Spleen (tissue), 11 donors: ENCODE measurements around the gene SLIT3. TPM values are rescaled to one million over a fixed set of nuclear protein-coding genes. Genes with fewer than 3 reads are reported as not detected.

Experiments used
- DNase-seq: peaks from one replicate; pipeline ENCODE4 v3.0.0-alpha.2; 2020
- H3K27ac ChIP-seq, 8 donors: fragments of 200-600 bp; sonication (generic) in 7 of 8; 1 replicate in 4 of 8; 2 replicates in 4 of 8; pipeline versions ENCODE4 v1.5.0 to v1.8.0; 2016 to 2021; ENCODE audit warnings: inconsistent platforms in 4 of 8, mild to moderate bottlenecking in 4 of 8, moderate library complexity in 1 of 8
- H3K27me3 ChIP-seq, 7 donors: fragments of 200-600 bp; sonication (generic) in 6 of 7; replicated peaks in 1 of 7; 1 replicate in 4 of 7; 2 replicates in 3 of 7; pipeline versions ENCODE4 v1.5.0 to v1.8.0; 2016 to 2021; ENCODE audit warnings: inconsistent platforms in 3 of 7, mild to moderate bottlenecking in 1 of 7
- H3K36me3 ChIP-seq, 6 donors: fragments of 200-600 bp; sonication (generic) in 5 of 6; 1 replicate in 4 of 6; 2 replicates in 2 of 6; pipeline versions ENCODE4 v1.5.0 to v1.8.0; 2016 to 2021; ENCODE audit warnings: inconsistent platforms in 2 of 6
- H3K4me1 ChIP-seq, 6 donors: fragments of 200-600 bp; sonication (generic) in 5 of 6; 1 replicate in 3 of 6; 2 replicates in 3 of 6; pipeline versions ENCODE4 v1.5.0 to v1.8.0; 2016 to 2021; ENCODE audit warnings: inconsistent platforms in 3 of 6
- H3K4me3 ChIP-seq, 8 donors: fragments of 200-600 bp; sonication (generic) in 7 of 8; 1 replicate in 4 of 8; 2 replicates in 4 of 8; pipeline versions ENCODE4 v1.5.0 to v1.8.0; 2016 to 2021; ENCODE audit warnings: inconsistent platforms in 4 of 8, mild to moderate bottlenecking in 4 of 8, moderate library complexity in 2 of 8
- H3K9me3 ChIP-seq, 8 donors: fragments of 200-600 bp; sonication (generic) in 7 of 8; 1 replicate in 4 of 8; 2 replicates in 4 of 8; pipeline versions ENCODE4 v1.5.0 to v1.8.0; 2016 to 2021; ENCODE audit warnings: inconsistent platforms in 4 of 8
- POLR2A ChIP-seq, 3 donors: fragments of 450-650 bp; IDR thresholded peaks; one replicate each; pipeline ENCODE4 v1.5.1; 2017; ENCODE audit warnings: antibody characterized with exemption in 3 of 3, mild to moderate bottlenecking in 1 of 3
- POLR2AphosphoS5 ChIP-seq, 3 donors: sonication (generic); formaldehyde crosslinking; IDR thresholded peaks; one replicate each; pipeline ENCODE4 v1.5.1; 2017; ENCODE audit warnings: antibody characterized with exemption in 3 of 3
- WGBS, 5 donors: extraction: QIAGEN DNeasy Blood & Tissue Kit in 3 of 5; methylation state at CpG; one replicate each; pipeline versions ENCODE4 v1.1.5 to v1.1.7; 2013 to 2018; 5-methylcytosine and 5-hydroxymethylcytosine counted together
- intact Hi-C: fragments of 100-400 bp; cut with DNase I; formaldehyde crosslinking; loops from one replicate; pipeline ENCODE4 v1.15.0; 2023; ENCODE audit warnings: low total_unique reads
- polyA plus RNA-seq, 3 donors: library from polyadenylated mRNA; stranded (reverse); fragments of 200-250 nt; gene quantifications; one replicate each; pipeline ENCODE4 v1.2.1, GENCODE V29; 2013
- total RNA-seq, 7 donors: library from RNA; depleted of rRNA in 3 of 7; stranded (reverse); fragments of >200 nt in 3 of 7; fragmentation: NEBNext Ultra II Directional in 4 of 7; extraction: Animal tissue kit (Norgen Biotek cat#: 25700) in 4 of 7; gene quantifications; one replicate each; pipeline versions ENCODE4 v1.1.0 to v1.2.1, GENCODE V29; 2016 to 2021
- TF ChIP-seq, protein P1 (sequence below), 11 experiments: fragments of 200-600 bp in 7 of 11; fragments of 450-650 bp in 4 of 11; sonication (generic) in 4 of 11; IDR thresholded peaks in 8 of 11; conservative IDR thresholded peaks in 3 of 11; 1 replicate in 7 of 11; 2 replicates in 4 of 11; pipeline versions ENCODE4 v1.4.0 to v1.8.0; 2016 to 2021; ENCODE audit warnings: antibody characterized with exemption in 11 of 11, inconsistent platforms in 4 of 11, mild to moderate bottlenecking in 1 of 11
- donor health status: healthy with polysubstance abuse.
- donor health status: DM: no; HTN: no; CAD: no; lungs with moderate emphysema.
- donor health status: DM: no; HTN: no; CAD: no.
- donor health status: Bipolar disorder and iron deficiency.
- donor health status: healthy.
- donor health status: DM: no; HTN: no; CAD: no.
- donor health status: DM: yes; HTN: yes; CAD: no.

Gene SLIT3
- total and polyA plus RNA-seq, 10 donors, result 0.33 to 54.0 (median 13.2) TPM

DNA sequence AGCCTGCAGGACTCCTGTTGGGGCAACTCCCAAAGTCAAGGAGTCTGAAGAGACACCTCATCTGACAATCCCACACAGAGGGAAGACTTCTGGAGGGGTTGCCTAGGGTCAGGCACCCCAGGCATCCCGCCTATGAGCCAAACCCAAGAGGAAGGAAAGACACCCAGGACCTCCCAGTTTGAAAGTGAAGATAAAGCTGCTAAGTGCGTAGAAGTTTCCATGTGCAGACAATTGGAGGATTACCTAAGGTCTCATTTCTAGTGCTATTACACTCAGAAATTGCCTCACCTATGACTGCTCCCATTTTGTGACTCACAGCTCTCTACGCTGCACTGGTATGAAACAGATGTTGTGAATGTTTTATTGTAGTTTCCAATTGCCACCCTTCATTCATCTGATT is 322.9 kb downstream of the SLIT3 start:
- H3K36me3 ChIP-seq, result no peaks in the 10 kb centered on the region
- no peak for DNase-seq
- H3K27ac ChIP-seq, result no peak overlapping the region
- intact Hi-C loops, result no loop called here
- no peak overlapping the region for H3K4me3 ChIP-seq
- H3K27me3 ChIP-seq, result peaks cover 0 to 10% (median 0%) of the 10 kb centered on the region in 7 donors
- H3K4me1 ChIP-seq, result no peaks in the 10 kb centered on the region
- TF ChIP-seq, protein P1, sequence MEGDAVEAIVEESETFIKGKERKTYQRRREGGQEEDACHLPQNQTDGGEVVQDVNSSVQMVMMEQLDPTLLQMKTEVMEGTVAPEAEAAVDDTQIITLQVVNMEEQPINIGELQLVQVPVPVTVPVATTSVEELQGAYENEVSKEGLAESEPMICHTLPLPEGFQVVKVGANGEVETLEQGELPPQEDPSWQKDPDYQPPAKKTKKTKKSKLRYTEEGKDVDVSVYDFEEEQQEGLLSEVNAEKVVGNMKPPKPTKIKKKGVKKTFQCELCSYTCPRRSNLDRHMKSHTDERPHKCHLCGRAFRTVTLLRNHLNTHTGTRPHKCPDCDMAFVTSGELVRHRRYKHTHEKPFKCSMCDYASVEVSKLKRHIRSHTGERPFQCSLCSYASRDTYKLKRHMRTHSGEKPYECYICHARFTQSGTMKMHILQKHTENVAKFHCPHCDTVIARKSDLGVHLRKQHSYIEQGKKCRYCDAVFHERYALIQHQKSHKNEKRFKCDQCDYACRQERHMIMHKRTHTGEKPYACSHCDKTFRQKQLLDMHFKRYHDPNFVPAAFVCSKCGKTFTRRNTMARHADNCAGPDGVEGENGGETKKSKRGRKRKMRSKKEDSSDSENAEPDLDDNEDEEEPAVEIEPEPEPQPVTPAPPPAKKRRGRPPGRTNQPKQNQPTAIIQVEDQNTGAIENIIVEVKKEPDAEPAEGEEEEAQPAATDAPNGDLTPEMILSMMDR (IDR thresholded peaks at IDR 0.05 in 8 of 11, conservative IDR thresholded peaks at IDR 0.05 in 3 of 11), result no peak
- no peak for TF ChIP-seq POLR2A (IDR thresholded peaks at IDR 0.05)
- TF ChIP-seq POLR2AphosphoS5 (IDR thresholded peaks at IDR 0.05), result no peak
- WGBS, 5 donors, result 76 to 88% (median 88%) methylated on average over 3 of the region's 3 CpGs
- no peaks in the 10 kb centered on the region for H3K9me3 ChIP-seq

DNA sequence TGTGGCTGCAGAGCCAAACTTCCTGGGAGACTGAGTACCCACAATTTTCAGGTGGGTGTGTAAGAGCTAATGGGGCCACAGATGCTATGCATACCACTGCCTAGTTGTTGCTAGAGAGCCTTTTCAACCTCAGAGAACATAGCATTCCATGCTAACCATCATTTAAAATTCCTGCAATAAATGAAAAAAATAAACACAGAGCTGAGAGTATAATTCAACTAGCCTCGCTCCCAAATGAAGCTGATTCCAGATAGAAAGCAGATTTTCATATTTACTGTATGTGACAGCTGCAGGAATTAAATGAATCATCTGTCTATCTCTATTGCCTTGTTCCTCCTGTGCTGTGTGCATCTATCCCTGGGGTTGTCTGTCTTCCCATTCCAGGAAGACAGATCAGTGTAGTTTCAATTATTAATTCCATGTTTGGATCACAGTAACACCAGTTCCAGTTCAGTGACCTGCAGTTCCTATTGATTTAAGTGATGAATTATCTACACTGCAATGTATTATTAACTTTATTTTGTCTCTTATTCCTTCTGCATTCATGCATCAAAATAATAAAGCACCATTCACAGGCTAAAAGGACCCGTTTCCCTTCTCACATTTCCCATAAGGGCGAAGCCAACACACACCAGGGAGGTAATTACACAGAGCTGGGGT is 324.5 kb downstream of the SLIT3 start:
- Histone ChIP-seq H3K36me3 (no peaks in the 10 kb centered on the region), H3K27ac (no peak overlapping the region), H3K9me3 (no peaks in the 10 kb centered on the region), H3K4me1 (no peaks in the 10 kb centered on the region), H3K4me3 (no peak overlapping the region), H3K27me3 (peaks cover 0 to 15% (median 0%) of the 10 kb centered on the region in 7 donors)
- no peak for DNase-seq
- 68 to 89% (median 77%) methylated on average over 3 of the region's 3 CpGs for WGBS, 5 donors
- intact Hi-C loops, result no loop called here
- TF ChIP-seq, protein P1 (IDR thresholded peaks at IDR 0.05 in 8 of 11, conservative IDR thresholded peaks at IDR 0.05 in 3 of 11), result no peak
- TF ChIP-seq POLR2AphosphoS5 (IDR thresholded peaks at IDR 0.05) (no peak), POLR2A (IDR thresholded peaks at IDR 0.05) (no peak)

DNA sequence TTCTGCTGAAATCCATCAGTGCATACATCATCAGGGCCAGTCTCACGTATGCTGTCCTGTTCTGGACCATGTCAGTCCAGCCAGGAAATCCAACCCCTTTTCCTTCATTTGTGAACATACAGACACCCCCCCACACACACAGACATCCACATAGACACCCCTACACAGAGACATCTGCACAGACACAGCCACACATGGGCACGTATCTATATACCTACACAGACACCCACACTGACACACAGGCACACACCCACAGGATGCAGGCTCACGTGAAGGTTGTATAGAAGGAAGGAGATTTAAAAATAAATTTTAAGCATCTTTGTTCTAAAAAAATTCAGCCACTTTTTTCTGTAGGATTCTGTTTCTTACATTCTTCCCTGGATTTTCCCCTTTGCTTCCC is 325.6 kb downstream of the SLIT3 start:
- WGBS, 5 donors, result 53 to 68% (median 66%) methylated on average over 3 of the region's 3 CpGs
- no peak for TF ChIP-seq POLR2A (IDR thresholded peaks at IDR 0.05)
- TF ChIP-seq, protein P1 (IDR thresholded peaks at IDR 0.05 in 8 of 11, conservative IDR thresholded peaks at IDR 0.05 in 3 of 11), result no peak
- TF ChIP-seq POLR2AphosphoS5 (IDR thresholded peaks at IDR 0.05), result no peak
- H3K4me3 ChIP-seq, result no peak overlapping the region

DNA sequence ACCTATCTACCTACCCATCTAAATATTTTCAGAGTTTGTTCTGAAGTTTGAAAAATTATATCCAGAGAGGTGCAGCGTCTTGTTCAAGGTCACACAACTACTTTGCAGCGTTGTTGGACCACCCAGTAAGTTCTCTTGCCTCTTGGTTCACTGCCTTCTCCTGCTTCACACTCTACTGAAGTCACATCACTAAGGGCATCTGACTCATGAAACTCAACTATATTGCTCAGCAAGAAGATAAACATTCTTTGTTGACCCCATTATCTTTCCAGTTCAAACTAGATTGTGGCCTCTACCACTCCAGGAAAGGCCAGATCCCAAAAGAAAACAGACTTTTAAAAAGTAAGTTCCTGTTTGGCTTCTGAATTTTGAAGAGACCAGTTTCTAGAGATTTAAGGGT is 326.9 kb downstream of the SLIT3 start:
- H3K27me3 ChIP-seq, result peaks cover 0 to 15% (median 0%) of the 10 kb centered on the region in 7 donors
- H3K36me3 ChIP-seq, result no peaks in the 10 kb centered on the region
- H3K9me3 ChIP-seq, result no peaks in the 10 kb centered on the region
- no peak overlapping the region for H3K4me3 ChIP-seq
- WGBS, 5 donors, result 57 to 92% (median 80%) methylated on average over 2 of the region's 2 CpGs
- H3K4me1 ChIP-seq, result no peaks in the 10 kb centered on the region
- intact Hi-C loops, result no loop called here
- H3K27ac ChIP-seq, result no peak overlapping the region
- DNase-seq, result no peak
- TF ChIP-seq, protein P1 (IDR thresholded peaks at IDR 0.05 in 8 of 11, conservative IDR thresholded peaks at IDR 0.05 in 3 of 11), result no peak
- TF ChIP-seq POLR2AphosphoS5 (IDR thresholded peaks at IDR 0.05) (no peak), POLR2A (IDR thresholded peaks at IDR 0.05) (no peak)

More for the DNA sequence above, 325.6 kb downstream of the SLIT3 start:
- intact Hi-C loops, result no loop called here
- Histone ChIP-seq H3K36me3 (no peaks in the 10 kb centered on the region), H3K27me3 (peaks cover 0 to 15% (median 0%) of the 10 kb centered on the region in 7 donors), H3K9me3 (no peaks in the 10 kb centered on the region), H3K4me1 (no peaks in the 10 kb centered on the region), H3K27ac (no peak overlapping the region)
- no peak for DNase-seq
